Measurements from ENCODE around the gene DMD.
"Not testable (repeated sequence)": the region's sequence is repeated elsewhere in the genome, so short reads cannot be mapped to it uniquely, and the experiment has no call there.

The DMD gene

GRCh38 chrX:32276153-32276552 lies 935.2 kb downstream of the DMD start:
- TF ChIP-seq, protein P1, sequence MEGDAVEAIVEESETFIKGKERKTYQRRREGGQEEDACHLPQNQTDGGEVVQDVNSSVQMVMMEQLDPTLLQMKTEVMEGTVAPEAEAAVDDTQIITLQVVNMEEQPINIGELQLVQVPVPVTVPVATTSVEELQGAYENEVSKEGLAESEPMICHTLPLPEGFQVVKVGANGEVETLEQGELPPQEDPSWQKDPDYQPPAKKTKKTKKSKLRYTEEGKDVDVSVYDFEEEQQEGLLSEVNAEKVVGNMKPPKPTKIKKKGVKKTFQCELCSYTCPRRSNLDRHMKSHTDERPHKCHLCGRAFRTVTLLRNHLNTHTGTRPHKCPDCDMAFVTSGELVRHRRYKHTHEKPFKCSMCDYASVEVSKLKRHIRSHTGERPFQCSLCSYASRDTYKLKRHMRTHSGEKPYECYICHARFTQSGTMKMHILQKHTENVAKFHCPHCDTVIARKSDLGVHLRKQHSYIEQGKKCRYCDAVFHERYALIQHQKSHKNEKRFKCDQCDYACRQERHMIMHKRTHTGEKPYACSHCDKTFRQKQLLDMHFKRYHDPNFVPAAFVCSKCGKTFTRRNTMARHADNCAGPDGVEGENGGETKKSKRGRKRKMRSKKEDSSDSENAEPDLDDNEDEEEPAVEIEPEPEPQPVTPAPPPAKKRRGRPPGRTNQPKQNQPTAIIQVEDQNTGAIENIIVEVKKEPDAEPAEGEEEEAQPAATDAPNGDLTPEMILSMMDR (conservative IDR thresholded peaks at IDR 0.05; ENCODE audit: low read depth, low read length): no peak
- no peak overlapping the region for H3K4me3 ChIP-seq (ENCODE audit: low read depth, low read length)
- DNase-seq (ENCODE audit: low read depth): no peak

DNA sequence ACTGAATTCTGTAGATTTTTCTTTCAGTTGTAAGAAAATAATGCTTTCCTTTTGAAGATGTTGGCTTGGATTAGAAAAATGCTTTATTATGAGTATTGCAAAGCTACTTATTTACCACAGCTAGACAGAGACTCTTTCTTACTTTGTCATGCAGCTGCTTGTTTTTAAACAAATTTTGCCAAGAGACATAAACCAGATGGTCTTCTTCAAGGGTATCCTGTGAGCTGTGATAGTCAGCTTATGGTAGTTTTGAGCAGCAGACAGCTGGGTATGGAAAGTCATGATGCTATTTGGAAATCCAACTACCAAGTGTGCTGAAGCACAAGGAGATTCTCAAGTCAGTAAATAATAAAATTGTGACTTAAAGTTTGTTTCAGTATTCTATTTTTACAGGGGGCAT lies 941.5 kb downstream of the DMD start:
- TF ChIP-seq, protein P1 (conservative IDR thresholded peaks at IDR 0.05; ENCODE audit: low read depth, low read length): no peak
- H3K4me3 ChIP-seq (ENCODE audit: low read depth, low read length): no peak overlapping the region

GRCh38 chrX:32268207-32268606 lies 943.1 kb downstream of the DMD start:
- no peak overlapping the region for H3K4me3 ChIP-seq (ENCODE audit: low read depth, low read length)
- no peak for DNase-seq (ENCODE audit: low read depth)
- TF ChIP-seq, protein P1 (conservative IDR thresholded peaks at IDR 0.05; ENCODE audit: low read depth, low read length): no peak

More for the DNA sequence above, 941.5 kb downstream of the DMD start:
- DNase-seq (ENCODE audit: low read depth): no peak

- DNase-seq (ENCODE audit: low read depth): no peak
- H3K4me3 ChIP-seq (ENCODE audit: low read depth, low read length): no peak overlapping the region
- TF ChIP-seq, protein P1 (conservative IDR thresholded peaks at IDR 0.05; ENCODE audit: low read depth, low read length): no peak
Measured at GRCh38 chrX:32267796-32268195, 943.6 kb downstream of the DMD start.

DNA sequence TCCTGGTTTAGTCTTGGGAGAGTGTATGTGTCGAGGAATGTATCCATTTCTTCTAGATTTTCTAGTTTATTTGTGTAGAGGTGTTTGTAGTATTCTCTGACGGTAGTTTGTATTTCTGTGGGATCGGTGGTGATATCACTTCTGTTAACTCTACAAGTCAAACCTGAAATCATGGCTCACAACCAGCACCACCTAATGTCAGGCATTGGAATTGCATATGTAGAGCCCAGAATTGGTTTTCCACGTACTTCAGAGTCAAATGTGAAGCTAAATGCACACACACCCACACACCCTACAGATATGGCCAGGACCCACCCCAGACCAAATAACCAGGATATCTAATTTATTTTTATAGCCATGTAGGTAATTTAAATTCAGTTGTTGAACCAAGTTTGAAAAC lies 964.7 kb downstream of the DMD start:
- not testable (repeated sequence) for H3K4me3 ChIP-seq (ENCODE audit: low read depth, low read length)
- peak; percentile 26 for DNase-seq (ENCODE audit: low read depth)
- TF ChIP-seq, protein P1 (conservative IDR thresholded peaks at IDR 0.05; ENCODE audit: low read depth, low read length): peak; percentile 26

- TF ChIP-seq, protein P1 (conservative IDR thresholded peaks at IDR 0.05; ENCODE audit: low read depth, low read length): no peak
- H3K4me3 ChIP-seq (ENCODE audit: low read depth, low read length): no peak overlapping the region
- no peak for DNase-seq (ENCODE audit: low read depth)
Measured at GRCh38 chrX:32195611-32196010, 1015.7 kb downstream of the DMD start.

- no peak overlapping the region for H3K4me3 ChIP-seq (ENCODE audit: low read depth, low read length)
- DNase-seq (ENCODE audit: low read depth): no peak
- TF ChIP-seq, protein P1 (conservative IDR thresholded peaks at IDR 0.05; ENCODE audit: low read depth, low read length): no peak
Measured at GRCh38 chrX:32191316-32191715, 1020.0 kb downstream of the DMD start.
